Ovary (tissue), 9 donors: ENCODE results near the gene CD177. TPM values are rescaled to one million over a fixed set of nuclear protein-coding genes. Genes with fewer than 3 reads are reported as not detected.
"Not testable (repeated sequence)": the region's sequence is repeated elsewhere in the genome, so short reads cannot be mapped to it uniquely, and the experiment has no call there.

Source experiments
- DNase-seq, 5 donors: peaks; one replicate each; pipeline ENCODE4 v3.0.0-alpha.2; 2019 to 2020
- H3K27ac ChIP-seq, 2 donors: fragments of 200-600 bp; one replicate each; pipeline versions ENCODE4 v1.5.1 to v1.8.0; 2019 to 2022
- H3K27me3 ChIP-seq: fragments of 200-600 bp; one replicate; pipeline ENCODE4 v1.8.0; 2022
- H3K36me3 ChIP-seq: fragments of 200-600 bp; sonication (generic); one replicate; pipeline ENCODE4 v1.5.1; 2019
- H3K4me1 ChIP-seq: one replicate; pipeline ENCODE4 v1.8.1; 2013; ENCODE audit warnings: mild to moderate bottlenecking, moderate library complexity; ENCODE audit not compliant: insufficient read depth
- H3K4me3 ChIP-seq: fragments of 200-600 bp; sonication (generic); one replicate; pipeline ENCODE4 v1.5.1; 2017
- H3K9me3 ChIP-seq, 2 donors: fragments of 200-600 bp in 1 of 2; sonication (generic) in 1 of 2; one replicate each; pipeline versions ENCODE4 v1.5.1 to v1.8.1; 2013 to 2019; ENCODE audit warnings: mild to moderate bottlenecking in 1 of 2, moderate library complexity in 1 of 2
- EP300 ChIP-seq: sonication (generic); formaldehyde crosslinking; IDR thresholded peaks from one replicate; pipeline ENCODE4 v1.6.1; 2017; ENCODE audit warnings: antibody characterized with exemption
- POLR2A ChIP-seq: fragments of 450-650 bp; IDR thresholded peaks from one replicate; pipeline ENCODE4 v1.6.1; 2017; ENCODE audit warnings: antibody characterized with exemption, mild to moderate bottlenecking, moderate library complexity
- WGBS, 3 donors: extraction: QIAGEN DNeasy Blood & Tissue Kit in 1 of 3; methylation state at CpG; one replicate each; pipeline versions ENCODE4 v1.1.5 to v1.1.7; 2013 to 2017; 5-methylcytosine and 5-hydroxymethylcytosine counted together
- intact Hi-C, 4 donors: fragments of 100-400 bp; cut with DNase I; formaldehyde crosslinking; loops; one replicate each; pipeline versions ENCODE4 v1.11.0 to v1.15.1; 2022 to 2023
- polyA plus RNA-seq, 2 donors: library from polyadenylated mRNA; stranded (reverse); fragments of 200-250 nt in 1 of 2; fragments of 350-450 nt in 1 of 2; fragmentation: Illumina TruSeq in 1 of 2; extraction: RNeasy Lipid Tissue Mini Kit (QIAGEN cat#74804) in 1 of 2; gene quantifications; one replicate each; pipeline ENCODE4 v1.2.3, GENCODE V29; 2013 to 2014
- total RNA-seq, 7 donors: library from RNA; depleted of rRNA in 2 of 7; stranded (reverse); fragments of >200 nt in 2 of 7; fragmentation: NEBNext Ultra II Directional in 3 of 7; extraction: Animal tissue kit (Norgen Biotek cat#: 25700) in 3 of 7; gene quantifications; one replicate each; pipeline versions ENCODE4 v1.1.0 to v1.2.4, GENCODE V29; 2016 to 2023
- TF ChIP-seq, protein P1 (sequence below), 3 donors: fragments of 450-650 bp in 2 of 3; fragments of 200-600 bp in 1 of 3; IDR thresholded peaks; one replicate each; pipeline versions ENCODE4 v1.5.1 to v1.8.0; 2016 to 2022; ENCODE audit warnings: antibody characterized with exemption in 3 of 3, mild to moderate bottlenecking in 1 of 3
- donor health status: DM: no; HTN: no; CAD: no; lungs with moderate emphysema.
- donor health status: DM: no; HTN: no; CAD: no.
- donor health status: Bipolar disorder and iron deficiency.
- donor health status: DM: yes; HTN: yes; CAD: no.
- donor health status: DM: no; HTN: no; CAD: no.
- donor health status: DM: yes; HTN: yes; CAD: no.

CD177 gene
- total and polyA plus RNA-seq, 9 donors = 0.06 to 0.82 (median 0.18) TPM; not detected in 3

DNA sequence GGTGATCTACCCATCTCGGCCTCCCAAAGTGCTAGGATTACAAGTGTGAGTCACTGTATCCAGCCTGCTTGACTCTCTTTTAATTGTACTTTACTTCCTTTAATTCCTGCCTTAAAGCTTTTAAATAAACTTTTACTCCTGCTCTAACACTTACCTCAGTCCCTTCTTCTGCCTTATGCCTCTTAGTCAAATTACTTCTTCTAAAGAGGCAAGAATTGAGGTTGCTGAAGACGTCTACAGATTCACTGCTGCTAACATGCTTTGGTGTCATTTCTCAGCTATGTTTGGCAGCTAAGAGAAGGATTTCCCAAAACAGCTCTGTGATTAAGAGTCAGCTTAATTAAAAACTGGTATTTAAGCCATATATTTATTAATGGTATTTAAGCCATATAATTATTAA lies 32.9 kb upstream of the CD177 start:
- WGBS, 3 donors = 46 to 65% (median 49%) methylated on average over 2 of the region's 2 CpGs

GRCh38 chr19:43326761-43327160 lies 26.7 kb upstream of the CD177 start:
- intact Hi-C loops, H3K4me3 ChIP-seq: not testable (repeated sequence)

More for the DNA sequence above, 32.9 kb upstream of the CD177 start:
- H3K27ac ChIP-seq = no peak overlapping the region
- H3K9me3 ChIP-seq = no peaks in the 10 kb centered on the region
- TF ChIP-seq EP300 (no peak), POLR2A (no peak)
- TF ChIP-seq, protein P1, sequence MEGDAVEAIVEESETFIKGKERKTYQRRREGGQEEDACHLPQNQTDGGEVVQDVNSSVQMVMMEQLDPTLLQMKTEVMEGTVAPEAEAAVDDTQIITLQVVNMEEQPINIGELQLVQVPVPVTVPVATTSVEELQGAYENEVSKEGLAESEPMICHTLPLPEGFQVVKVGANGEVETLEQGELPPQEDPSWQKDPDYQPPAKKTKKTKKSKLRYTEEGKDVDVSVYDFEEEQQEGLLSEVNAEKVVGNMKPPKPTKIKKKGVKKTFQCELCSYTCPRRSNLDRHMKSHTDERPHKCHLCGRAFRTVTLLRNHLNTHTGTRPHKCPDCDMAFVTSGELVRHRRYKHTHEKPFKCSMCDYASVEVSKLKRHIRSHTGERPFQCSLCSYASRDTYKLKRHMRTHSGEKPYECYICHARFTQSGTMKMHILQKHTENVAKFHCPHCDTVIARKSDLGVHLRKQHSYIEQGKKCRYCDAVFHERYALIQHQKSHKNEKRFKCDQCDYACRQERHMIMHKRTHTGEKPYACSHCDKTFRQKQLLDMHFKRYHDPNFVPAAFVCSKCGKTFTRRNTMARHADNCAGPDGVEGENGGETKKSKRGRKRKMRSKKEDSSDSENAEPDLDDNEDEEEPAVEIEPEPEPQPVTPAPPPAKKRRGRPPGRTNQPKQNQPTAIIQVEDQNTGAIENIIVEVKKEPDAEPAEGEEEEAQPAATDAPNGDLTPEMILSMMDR (IDR thresholded peaks at IDR 0.05) = no peak
- H3K4me3 ChIP-seq = no peak overlapping the region
- H3K27me3 ChIP-seq = no peaks in the 10 kb centered on the region
- no peaks in the 10 kb centered on the region for H3K36me3 ChIP-seq
- H3K4me1 ChIP-seq = no peaks in the 10 kb centered on the region
- DNase-seq = no peak
- intact Hi-C loops = no loop called here

DNA sequence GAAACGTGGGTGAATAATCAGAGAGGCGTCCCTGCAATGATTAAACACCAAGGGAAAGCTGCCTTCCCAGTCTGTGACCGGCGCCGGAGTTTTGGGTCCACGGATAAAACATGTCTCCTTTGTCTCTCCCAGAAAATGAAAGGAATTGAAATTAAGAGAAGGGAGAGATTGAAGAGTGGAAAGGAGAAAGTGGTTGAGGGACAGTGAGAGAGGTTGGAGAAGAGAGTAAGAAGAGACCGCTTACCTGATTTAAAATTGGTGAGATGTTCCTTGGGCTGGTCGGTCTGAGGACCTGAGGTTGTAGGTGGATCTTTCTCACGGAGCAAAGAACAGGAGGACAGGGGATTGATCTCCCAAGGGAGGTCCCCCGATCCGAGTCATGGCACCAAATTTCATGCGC lies 24.9 kb upstream of the CD177 start:
- H3K9me3 ChIP-seq, H3K27me3 ChIP-seq, H3K36me3 ChIP-seq, intact Hi-C loops, H3K4me1 ChIP-seq, DNase-seq, H3K27ac ChIP-seq, H3K4me3 ChIP-seq: not testable (repeated sequence)
- 85 to 89% (median 89%) methylated on average over 9 to 12 of the region's 12 CpGs for WGBS, 3 donors

More at GRCh38 chr19:43326761-43327160, 26.7 kb upstream of the CD177 start:
- H3K36me3 ChIP-seq, DNase-seq, H3K4me1 ChIP-seq, H3K27ac ChIP-seq, H3K27me3 ChIP-seq, H3K9me3 ChIP-seq: not testable (repeated sequence)
- WGBS, 3 donors = 77 to 83% (median 81%) methylated on average over 11 of the region's 11 CpGs

GRCh38 chr19:43329049-43329448 lies 24.4 kb upstream of the CD177 start:
- intact Hi-C loops, DNase-seq, H3K9me3 ChIP-seq, H3K4me3 ChIP-seq, H3K27ac ChIP-seq, H3K27me3 ChIP-seq, H3K36me3 ChIP-seq, H3K4me1 ChIP-seq: not testable (repeated sequence)
- whole genome bisulfite sequencing, 3 donors = 71 to 81% (median 79%) methylated on average over 4 of the region's 4 CpGs

GRCh38 chr19:43329989-43330388 lies 23.5 kb upstream of the CD177 start:
- intact Hi-C loops = no loop called here
- H3K9me3 ChIP-seq = no peaks in the 10 kb centered on the region
- WGBS, 3 donors = 77 to 88% (median 83%) methylated on average over 2 of the region's 2 CpGs

GRCh38 chr19:43330726-43331434 lies 22.6 kb upstream of the CD177 start:
- Histone ChIP-seq H3K9me3 (no peaks in the 10 kb centered on the region), H3K4me1 (no peaks in the 10 kb centered on the region), H3K27me3 (no peaks in the 10 kb centered on the region), H3K36me3 (no peaks in the 10 kb centered on the region), H3K27ac (no peak overlapping the region), H3K4me3 (no peak overlapping the region)
- WGBS, 3 donors = 62 to 74% (median 70%) methylated on average over 11 of the region's 11 CpGs
- no peak for DNase-seq
- TF ChIP-seq EP300 = no peak
- TF ChIP-seq, protein P1 (IDR thresholded peaks at IDR 0.05) = no peak
- no peak for TF ChIP-seq POLR2A
- intact Hi-C loops = no loop called here

More at GRCh38 chr19:43329989-43330388, 23.5 kb upstream of the CD177 start:
- H3K27ac ChIP-seq = no peak overlapping the region
- no peak for DNase-seq
- no peaks in the 10 kb centered on the region for H3K4me1 ChIP-seq
- TF ChIP-seq POLR2A (no peak), EP300 (no peak)
- TF ChIP-seq, protein P1 (IDR thresholded peaks at IDR 0.05) = no peak
- no peaks in the 10 kb centered on the region for H3K27me3 ChIP-seq
- H3K4me3 ChIP-seq = no peak overlapping the region
- H3K36me3 ChIP-seq = no peaks in the 10 kb centered on the region
